Measurements from ENCODE around the gene ASPG.
"Not testable (repeated sequence)": the region's sequence is repeated elsewhere in the genome, so short reads cannot be mapped to it uniquely, and the experiment has no call there.

ASPG gene

DNA sequence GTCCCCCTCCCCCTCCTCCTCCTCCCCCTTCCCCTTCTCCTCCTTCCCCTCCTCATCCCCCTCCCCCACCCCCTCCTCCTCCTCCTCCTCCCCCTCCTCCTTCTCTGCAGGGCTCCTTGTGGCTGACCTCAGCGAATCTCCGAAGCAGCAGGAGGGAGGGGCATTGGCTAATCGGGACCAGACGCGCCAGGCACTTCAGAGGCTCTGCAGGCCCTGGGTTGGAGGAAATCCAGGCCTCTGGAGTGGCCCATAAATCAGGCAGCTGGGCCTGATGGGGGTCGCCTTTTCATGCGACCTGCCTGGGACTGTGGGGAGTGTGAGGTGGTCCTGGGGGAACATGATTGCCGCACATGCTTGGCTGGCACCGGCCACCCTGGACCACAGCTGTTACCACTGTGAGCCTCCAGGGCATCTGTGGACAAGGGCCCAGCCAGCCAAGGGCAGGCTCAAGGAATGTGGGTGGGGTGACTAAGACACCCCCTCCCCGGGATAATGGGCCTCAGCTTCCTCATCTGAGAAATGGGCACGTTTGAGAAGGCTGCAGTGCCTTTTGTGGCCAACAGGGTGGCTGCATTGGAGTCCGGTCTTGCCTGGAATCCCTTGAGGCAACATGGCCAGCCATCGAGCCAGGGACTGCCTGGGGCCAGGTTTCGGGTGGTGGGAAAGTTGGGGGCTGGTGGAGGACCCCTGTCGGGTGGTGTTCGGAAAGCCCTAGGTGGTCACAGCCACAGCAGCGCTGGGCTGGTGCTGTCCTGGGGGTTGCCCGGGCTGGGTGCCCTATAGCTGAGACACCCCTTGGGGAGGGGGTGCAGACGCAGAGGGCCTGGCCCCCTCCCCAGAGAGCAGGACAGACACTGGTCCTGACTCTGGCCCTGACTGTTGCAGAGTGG is 64.9 kb downstream of the ASPG start:
- no peak for DNase-seq

GRCh38 chr14:104151026-104151381 is 65.5 kb downstream of the ASPG start:
- no peak for DNase-seq

DNA sequence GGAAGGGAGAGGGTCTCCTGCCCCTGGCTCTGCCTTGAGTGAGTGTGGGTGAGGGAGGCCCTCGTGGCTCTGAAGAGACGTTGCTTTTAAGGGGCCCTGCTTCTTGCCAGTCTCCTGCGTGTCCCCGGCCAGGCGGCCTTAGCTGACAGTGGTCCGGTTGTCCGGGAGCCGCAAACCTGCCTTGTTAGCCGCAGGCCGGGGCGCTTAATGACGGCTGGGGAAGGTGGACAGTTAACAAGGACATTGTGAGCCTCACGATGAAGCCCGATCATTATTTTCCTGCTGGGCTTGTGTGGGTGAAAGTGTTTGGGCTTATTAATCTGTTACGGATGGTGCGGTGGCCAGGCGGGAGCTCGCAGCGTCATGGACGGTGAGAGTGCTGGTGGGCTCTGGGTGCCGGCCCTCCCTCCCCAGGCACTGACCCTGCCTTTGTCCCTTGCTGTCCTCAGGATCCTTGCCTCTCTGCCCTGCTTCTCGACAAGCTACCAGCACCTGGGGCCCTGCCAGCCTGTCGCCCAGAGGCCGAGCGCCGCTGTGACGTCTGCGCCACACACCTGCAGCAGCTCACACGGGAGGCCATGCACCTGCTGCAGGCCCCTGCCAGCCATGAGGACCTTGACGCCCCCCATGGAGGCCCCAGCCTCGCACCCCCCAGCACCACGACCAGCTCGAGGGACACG is 66.2 kb downstream of the ASPG start:
- no peak for DNase-seq

- no peak for DNase-seq
Measured at GRCh38 chr14:104152246-104152575, 66.7 kb downstream of the ASPG start.

DNA sequence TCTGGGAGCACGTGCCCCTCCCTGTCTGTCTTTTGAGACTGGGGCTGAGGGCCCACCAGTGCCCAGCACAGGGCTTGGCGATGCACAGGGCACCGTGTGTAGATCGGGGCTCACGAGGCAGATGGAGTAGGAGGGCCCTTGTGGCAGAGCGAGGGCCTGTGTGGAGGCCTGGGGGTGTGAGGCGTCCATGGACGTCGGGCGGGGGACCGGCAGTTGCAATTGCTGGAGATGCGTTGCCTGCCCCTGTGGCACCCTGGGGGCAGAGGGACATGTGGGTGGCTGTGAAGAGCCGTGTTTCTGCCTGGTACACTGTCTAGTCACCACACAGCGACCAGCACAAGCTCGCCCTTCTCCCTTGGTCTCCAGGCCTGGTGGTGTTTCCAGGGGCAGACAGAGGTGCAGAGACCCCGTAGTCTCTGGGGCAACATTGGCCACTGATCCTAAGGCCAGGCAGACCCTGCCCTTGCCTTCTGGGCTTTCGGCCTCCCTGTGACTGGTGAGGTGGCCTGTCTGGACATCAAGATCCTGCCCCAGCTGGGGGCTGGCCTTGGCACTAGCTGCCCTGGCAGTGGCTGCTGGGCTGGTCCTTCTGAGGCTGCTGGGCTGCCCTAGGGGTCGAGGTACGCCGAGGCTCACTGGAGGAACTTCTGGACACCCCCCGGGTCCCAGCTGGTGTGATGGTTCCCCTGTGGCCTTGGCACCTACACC is 67.3 kb downstream of the ASPG start:
- DNase-seq: no peak

DNA sequence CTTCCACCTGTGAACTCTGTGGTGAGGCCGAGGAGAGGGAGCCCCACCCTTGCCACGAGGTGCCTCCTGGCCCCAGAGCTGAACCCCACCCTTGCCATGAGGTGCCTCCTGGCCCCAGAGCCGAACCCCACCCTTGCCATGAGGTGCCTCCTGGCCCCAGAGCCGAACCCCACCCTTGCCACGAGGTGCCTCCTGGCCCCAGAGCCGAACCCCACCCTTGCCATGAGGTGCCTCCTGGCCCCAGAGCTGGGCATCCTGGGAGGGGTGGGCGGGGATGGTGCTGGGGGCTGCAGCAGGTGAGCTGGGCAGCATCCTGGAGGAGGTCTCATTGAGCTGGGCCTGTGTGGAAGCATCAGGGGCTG is 67.9 kb downstream of the ASPG start:
- DNase-seq: not testable (repeated sequence)

DNA sequence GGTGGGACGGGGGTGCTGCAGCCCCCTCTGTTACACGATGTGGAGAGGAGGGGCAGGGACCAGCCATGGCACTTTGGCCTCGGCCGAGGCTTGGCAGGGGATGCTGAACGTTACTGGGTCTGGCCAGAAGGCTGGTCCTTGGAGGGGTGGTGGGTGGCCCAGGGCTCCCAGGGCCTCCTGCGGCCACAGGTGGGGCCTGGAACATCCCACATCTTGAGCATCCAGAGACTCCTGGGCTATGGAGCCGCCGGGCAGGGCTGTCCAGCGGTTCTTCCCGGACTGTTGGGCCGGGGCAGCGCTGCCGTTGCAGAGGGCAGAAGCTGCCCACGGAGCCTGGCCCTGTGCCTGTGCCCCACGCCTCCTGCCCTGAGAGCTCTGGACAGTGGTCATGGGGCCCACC is 68.7 kb downstream of the ASPG start:
- DNase-seq: no peak

DNA sequence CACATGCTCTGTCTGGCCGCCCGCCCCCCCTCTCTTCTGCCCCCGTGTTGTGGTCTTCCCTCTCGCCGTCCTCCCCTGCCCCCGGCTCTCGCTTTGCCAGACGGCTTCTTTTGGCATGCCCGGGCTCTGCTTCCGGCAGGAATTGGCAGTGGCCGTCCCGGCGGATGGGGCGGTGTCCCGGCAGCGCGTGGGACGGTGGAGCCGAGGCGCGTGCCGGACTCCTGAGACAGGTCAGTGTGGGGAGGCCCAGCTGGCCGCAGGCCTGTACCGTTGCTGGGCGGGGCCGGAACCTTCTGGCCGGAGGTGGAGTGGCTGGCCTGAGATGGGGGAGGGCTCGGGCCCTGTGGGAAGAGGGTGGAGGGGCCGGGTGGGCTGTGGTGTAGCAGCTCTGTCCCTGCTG is 70.0 kb downstream of the ASPG start:
- no peak for DNase-seq

DNA sequence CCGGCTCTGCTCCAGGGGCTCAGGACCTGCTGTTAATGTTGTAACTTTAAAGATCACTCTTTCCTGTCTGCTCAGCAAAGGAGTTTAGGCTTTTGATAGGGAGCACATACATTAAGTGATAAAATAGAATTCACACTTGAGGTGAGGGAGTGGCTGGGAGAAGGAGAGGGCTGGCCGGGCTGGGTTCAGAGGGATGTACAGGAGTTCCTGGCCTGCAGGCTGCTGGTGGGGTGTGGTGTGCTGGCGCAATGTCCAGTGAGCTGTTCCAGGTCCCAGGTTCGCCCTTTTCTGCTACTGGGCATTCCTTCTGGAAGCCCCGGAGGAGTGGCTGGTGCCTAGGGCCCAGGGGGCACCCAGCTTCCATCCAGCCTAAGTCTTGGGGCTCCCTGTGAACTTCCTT is 70.6 kb downstream of the ASPG start:
- no peak for DNase-seq

GRCh38 chr14:104157016-104157928 is 71.8 kb downstream of the ASPG start:
- DNase-seq: no peak

DNA sequence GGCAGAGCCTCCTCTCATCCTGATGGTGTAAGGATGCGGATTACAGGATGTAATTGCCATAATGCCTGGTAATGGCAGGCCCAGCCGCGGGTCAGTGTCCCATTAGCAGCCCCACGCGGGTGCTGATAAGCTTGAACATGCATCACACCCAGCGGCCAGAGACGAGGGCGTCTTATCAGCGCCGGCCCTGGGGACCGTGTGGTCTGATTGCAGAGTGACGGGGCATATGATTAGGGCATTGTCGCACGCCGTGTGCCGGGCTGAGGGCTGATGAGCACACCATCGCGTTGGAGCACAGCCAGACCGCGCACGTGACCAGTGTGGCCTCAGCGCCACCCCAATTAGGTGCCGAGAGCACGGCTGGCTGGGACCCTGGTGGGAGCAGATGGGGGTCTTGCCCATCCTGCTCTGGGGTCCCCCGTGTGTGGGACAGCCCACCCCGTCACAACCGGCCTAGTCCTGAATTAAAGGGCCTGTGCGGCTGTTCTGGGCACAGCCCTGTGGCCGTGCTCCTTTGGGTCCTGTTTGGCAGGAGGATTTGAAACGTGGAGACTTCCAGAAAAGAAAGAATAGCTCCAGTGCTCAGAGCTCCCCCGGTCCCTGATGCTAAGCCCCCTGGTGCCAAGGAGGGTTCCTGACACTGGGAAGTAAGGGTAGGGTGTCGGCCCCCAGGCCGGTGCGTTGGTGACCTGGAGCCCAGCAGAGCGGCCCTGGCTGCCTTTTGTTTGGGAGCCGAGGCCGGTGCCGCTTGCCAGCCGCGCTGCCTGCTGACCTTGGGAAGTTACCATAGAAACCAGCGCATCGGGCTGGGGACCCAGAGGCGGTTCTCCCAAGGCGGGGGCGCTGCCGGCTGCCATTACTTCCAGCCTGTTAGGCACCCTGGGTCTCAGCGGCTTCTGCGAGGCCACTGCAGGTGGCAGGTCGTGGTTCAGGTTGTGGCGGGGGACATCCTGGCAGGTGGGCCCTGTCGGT is 73.6 kb downstream of the ASPG start:
- DNase-seq: no peak

DNA sequence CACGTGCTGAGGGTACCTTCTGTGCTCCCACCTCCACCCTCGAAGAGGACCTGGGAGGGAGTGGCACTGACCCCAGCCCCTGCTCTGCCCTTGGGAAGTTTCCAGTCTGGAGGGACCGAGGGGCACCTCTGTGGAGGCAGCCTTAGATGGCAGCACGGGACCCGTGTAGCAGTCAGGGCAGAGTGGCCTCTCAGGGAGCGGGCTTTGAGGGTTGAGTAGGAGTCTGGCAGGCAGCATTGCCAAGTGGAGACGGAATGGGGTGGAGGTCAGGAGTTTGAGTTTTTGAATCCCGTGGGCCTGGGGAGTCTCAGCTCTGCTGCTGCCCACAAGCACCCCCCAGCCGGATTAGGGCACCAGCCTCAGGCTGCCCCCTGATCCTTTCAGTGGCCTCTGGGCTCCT is 74.5 kb downstream of the ASPG start:
- DNase-seq: no peak

- no peak for DNase-seq
Measured at GRCh38 chr14:104161602-104162367, 76.3 kb downstream of the ASPG start.

GRCh38 chr14:104162495-104162894 is 77.0 kb downstream of the ASPG start:
- no peak for DNase-seq

DNA sequence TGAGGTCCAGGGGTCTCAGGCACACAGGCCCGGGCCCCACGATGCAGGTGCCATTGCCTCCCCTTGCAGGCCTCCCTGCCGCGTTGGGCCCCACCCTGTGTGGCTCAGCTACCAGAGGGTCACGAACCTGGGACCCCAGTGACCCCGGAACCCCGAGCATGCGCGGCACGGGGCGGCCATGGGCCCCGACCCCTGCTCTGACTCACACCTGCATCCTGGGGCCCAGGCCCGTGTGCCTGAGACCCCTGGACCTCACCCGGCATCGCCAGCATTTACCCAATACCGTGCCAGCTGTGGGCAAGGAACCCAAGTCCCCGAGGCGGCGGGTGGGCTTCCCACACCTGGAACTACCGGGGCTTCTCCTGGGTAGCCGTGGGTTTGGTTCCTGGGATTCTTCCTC is 78.0 kb downstream of the ASPG start:
- DNase-seq: no peak

DNA sequence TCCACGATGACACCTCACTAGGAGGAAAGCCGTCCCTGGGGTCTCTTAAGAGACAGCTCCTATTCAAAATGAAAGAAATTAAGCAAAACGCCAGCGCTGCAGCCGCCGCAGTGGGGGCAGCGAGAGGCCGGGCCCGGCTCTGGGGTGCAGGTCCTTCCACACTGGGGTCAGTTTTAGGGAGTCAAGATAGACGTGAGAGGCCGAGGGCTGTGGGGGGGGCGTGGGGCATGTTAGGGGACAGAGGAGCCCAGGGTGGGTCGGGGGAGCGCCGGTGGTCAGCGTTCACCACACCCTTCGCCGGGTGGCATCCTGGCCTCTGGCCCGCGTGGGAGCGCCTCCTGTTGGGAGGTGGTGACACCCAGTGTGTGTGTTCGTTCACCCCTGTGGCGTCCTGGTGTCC is 78.5 kb downstream of the ASPG start:
- DNase-seq: no peak

GRCh38 chr14:104164512-104164911 is 79.0 kb downstream of the ASPG start:
- no peak for DNase-seq

Data from activated naive CD4-positive, alpha-beta T cell (primary cell).